GM12892 (cell line): ENCODE data around the gene S100A12.

ENCODE experiments used
- DNase-seq: peaks from one replicate; pipeline ENCODE4 v3.0.0; 2011; ENCODE audit not compliant: insufficient read length
- FAIRE-seq: peaks from 2 replicates; lab custom pipeline; 2011; peaks lifted over from hg19 to GRCh38; lab: Jason Lieb, UNC
- POLR2A ChIP-seq: IDR thresholded peaks from 2 replicates; pipeline ENCODE4 v1.6.1; 2011; ENCODE audit warnings: low read depth, low read length, control low read depth
- POLR2AphosphoS5 ChIP-seq: IDR thresholded peaks from 2 replicates; pipeline ENCODE4 v1.6.1; 2011; ENCODE audit warnings: low read depth, low read length, control low read depth
- TAF1 ChIP-seq: IDR thresholded peaks from 2 replicates; pipeline ENCODE4 v1.6.1; 2011; ENCODE audit warnings: low read depth, mild to moderate bottlenecking, control low read depth, low read length, borderline replicate concordance

S100A12 gene

GRCh38 chr1:153403421-153404085, 28.1 kb upstream of the S100A12 start:
- no peak for DNase-seq
- no peak for FAIRE-seq
- TF ChIP-seq POLR2A: no peak
- no peak for TF ChIP-seq POLR2AphosphoS5
- TF ChIP-seq TAF1: no peak

GRCh38 chr1:153402226-153402625, 26.8 kb upstream of the S100A12 start:
- FAIRE-seq (no peak), DNase-seq (no peak)
- TF ChIP-seq TAF1: no peak
- no peak for TF ChIP-seq POLR2A
- no peak for TF ChIP-seq POLR2AphosphoS5

GRCh38 chr1:153401461-153401860, 26.0 kb upstream of the S100A12 start:
- DNase-seq (no peak), FAIRE-seq (no peak)
- no peak for TF ChIP-seq TAF1
- no peak for TF ChIP-seq POLR2A
- TF ChIP-seq POLR2AphosphoS5: no peak

- no peak for DNase-seq
- no peak for TF ChIP-seq POLR2AphosphoS5
- TF ChIP-seq TAF1: no peak
- no peak for TF ChIP-seq POLR2A
- no peak for FAIRE-seq
These were observed 24.8 kb upstream of the S100A12 start for GRCh38 chr1:153400244-153400643.

- FAIRE-seq (no peak), DNase-seq (no peak)
- TF ChIP-seq POLR2A (no peak), POLR2AphosphoS5 (no peak), TAF1 (no peak)
These were observed 24.1 kb upstream of the S100A12 start for GRCh38 chr1:153399401-153400055.

GRCh38 chr1:153397924-153398651, 22.7 kb upstream of the S100A12 start:
- TF ChIP-seq TAF1 (no peak), POLR2A (no peak), POLR2AphosphoS5 (no peak)
- FAIRE-seq (no peak), DNase-seq (no peak)

GRCh38 chr1:153397051-153397923, 21.9 kb upstream of the S100A12 start:
- DNase-seq: no peak
- no peak for TF ChIP-seq TAF1
- no peak for TF ChIP-seq POLR2A
- no peak for TF ChIP-seq POLR2AphosphoS5
- no peak for FAIRE-seq

GRCh38 chr1:153396461-153396860, 21.0 kb upstream of the S100A12 start:
- FAIRE-seq (no peak), DNase-seq (no peak)
- TF ChIP-seq POLR2AphosphoS5 (no peak), TAF1 (no peak), POLR2A (no peak)

GRCh38 chr1:153395776-153396175, 20.4 kb upstream of the S100A12 start:
- FAIRE-seq (no peak), DNase-seq (no peak)
- TF ChIP-seq POLR2A (no peak), TAF1 (no peak), POLR2AphosphoS5 (no peak)

- FAIRE-seq (no peak), DNase-seq (no peak)
- TF ChIP-seq TAF1: no peak
- no peak for TF ChIP-seq POLR2AphosphoS5
- TF ChIP-seq POLR2A: no peak
These were observed 19.8 kb upstream of the S100A12 start for GRCh38 chr1:153395136-153395685.

- FAIRE-seq: no peak
- no peak for TF ChIP-seq POLR2A
- no peak for TF ChIP-seq POLR2AphosphoS5
- TF ChIP-seq TAF1: no peak
- DNase-seq: no peak
These were observed 19.0 kb upstream of the S100A12 start for GRCh38 chr1:153394391-153394790.
